ENCODE results near the gene DNAJC16. TPM values are rescaled to one million over a fixed set of nuclear protein-coding genes. Genes with fewer than 3 reads are reported as not detected.
A peak's percentile ranks its signal among the peaks of the same experiment; 100 is the strongest.

Gene DNAJC16
- total and polyA plus RNA-seq, 9 of the 15 experiments (the other 6 are each of a cell fraction or from before 2014, with no cell fraction given) = 6.9 to 16.8 (median 12.8) TPM

GRCh38 chr1:15523104-15524020 is 3.3 kb upstream of the DNAJC16 start (continued):
- TF ChIP-seq, protein P1, sequence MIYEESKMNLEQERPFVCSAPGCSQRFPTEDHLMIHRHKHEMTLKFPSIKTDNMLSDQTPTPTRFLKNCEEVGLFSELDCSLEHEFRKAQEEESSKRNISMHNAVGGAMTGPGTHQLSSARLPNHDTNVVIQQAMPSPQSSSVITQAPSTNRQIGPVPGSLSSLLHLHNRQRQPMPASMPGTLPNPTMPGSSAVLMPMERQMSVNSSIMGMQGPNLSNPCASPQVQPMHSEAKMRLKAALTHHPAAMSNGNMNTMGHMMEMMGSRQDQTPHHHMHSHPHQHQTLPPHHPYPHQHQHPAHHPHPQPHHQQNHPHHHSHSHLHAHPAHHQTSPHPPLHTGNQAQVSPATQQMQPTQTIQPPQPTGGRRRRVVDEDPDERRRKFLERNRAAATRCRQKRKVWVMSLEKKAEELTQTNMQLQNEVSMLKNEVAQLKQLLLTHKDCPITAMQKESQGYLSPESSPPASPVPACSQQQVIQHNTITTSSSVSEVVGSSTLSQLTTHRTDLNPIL (CRISPR knock-in tag; IDR thresholded peaks at IDR 0.05) = no peak
- TF ChIP-seq NCOR1 (IDR thresholded peaks at IDR 0.05) (0 out of 2 replicates have a peak, but pooled peaks have one; percentile 5), CEBPB (tag; IDR thresholded peaks at IDR 0.05) (peak; percentile 78), TFAM (CRISPR knock-in tag; conservative IDR thresholded peaks at IDR 0.05) (no peak), FOXK2 (conservative IDR thresholded peaks at IDR 0.05 in 1 of 2, IDR thresholded peaks at IDR 0.05 in 1 of 2; ENCODE audit: low read depth in 2 of 2) (no peak), SRSF1 (IDR thresholded peaks at IDR 0.05; ENCODE audit: low read depth, low read length) (no peak), ZBTB40 (IDR thresholded peaks at IDR 0.05) (peak; percentile 69), ZBTB40 (CRISPR knock-in tag; IDR thresholded peaks at IDR 0.05) (no peak), NFXL1 (CRISPR knock-in tag; IDR thresholded peaks at IDR 0.05) (no peak), HDAC6 (IDR thresholded peaks at IDR 0.05; ENCODE audit: low read depth, low read length) (no peak), C11orf30 (IDR thresholded peaks at IDR 0.05; ENCODE audit: low read depth) (peak; percentile 91), MEIS2 (IDR thresholded peaks at IDR 0.05; ENCODE audit: partially characterized antibody) (no peak), MAFF (IDR thresholded peaks at IDR 0.05; ENCODE audit: low read length) (peak; percentile 90), TAF1 (IDR thresholded peaks at IDR 0.05; ENCODE audit: control insufficient read depth, extremely low read depth, insufficient read depth, low read length, severe bottlenecking) (no peak)
- TF ChIP-seq, protein P2, sequence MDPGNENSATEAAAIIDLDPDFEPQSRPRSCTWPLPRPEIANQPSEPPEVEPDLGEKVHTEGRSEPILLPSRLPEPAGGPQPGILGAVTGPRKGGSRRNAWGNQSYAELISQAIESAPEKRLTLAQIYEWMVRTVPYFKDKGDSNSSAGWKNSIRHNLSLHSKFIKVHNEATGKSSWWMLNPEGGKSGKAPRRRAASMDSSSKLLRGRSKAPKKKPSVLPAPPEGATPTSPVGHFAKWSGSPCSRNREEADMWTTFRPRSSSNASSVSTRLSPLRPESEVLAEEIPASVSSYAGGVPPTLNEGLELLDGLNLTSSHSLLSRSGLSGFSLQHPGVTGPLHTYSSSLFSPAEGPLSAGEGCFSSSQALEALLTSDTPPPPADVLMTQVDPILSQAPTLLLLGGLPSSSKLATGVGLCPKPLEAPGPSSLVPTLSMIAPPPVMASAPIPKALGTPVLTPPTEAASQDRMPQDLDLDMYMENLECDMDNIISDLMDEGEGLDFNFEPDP (CRISPR knock-in tag; IDR thresholded peaks at IDR 0.05) = no peak

Data from K562 (cell line).